Activated CD8-positive, alpha-beta memory T cell treated with anti-CD3 and anti-CD28 coated beads, Interleukin-2, amount 10 ng/mL, durations not matched to agents 7 days and 5 days (primary cell): ENCODE results near the gene PHPT1. TPM values are rescaled to one million over a fixed set of nuclear protein-coding genes. Genes with fewer than 3 reads are reported as not detected.
"Not testable (repeated sequence)": the region's sequence is repeated elsewhere in the genome, so short reads cannot be mapped to it uniquely, and the experiment has no call there.

Source experiments
- ATAC-seq: fragments of 150-1000 bp; cut with Tn5 transposase; one replicate; pipeline ENCODE4 v1.10.0; 2021; ENCODE audit warnings: moderate library complexity
- CTCF ChIA-PET: fragments of 350-600 bp; sonication (Branson Sonifier 250); formaldehyde crosslinking; loops from one replicate; lab custom pipeline; 2021; ENCODE audit warnings: antibody characterized with exemption; lab: Charles Lee
- DNase-seq: peaks from one replicate; pipeline ENCODE4 v3.0.0-alpha.2; 2020
- H3K27ac Mint-ChIP-seq: one replicate; pipeline ENCODE4 v1.8.0; 2021; ENCODE audit warnings: mild to moderate bottlenecking, mixed read lengths
- H3K27me3 Mint-ChIP-seq: one replicate; pipeline ENCODE4 v1.8.0; 2021; ENCODE audit warnings: mixed read lengths
- H3K36me3 Mint-ChIP-seq: one replicate; pipeline ENCODE4 v1.8.0; 2021; ENCODE audit warnings: mild to moderate bottlenecking, mixed read lengths
- H3K4me1 Mint-ChIP-seq: one replicate; pipeline ENCODE4 v1.8.0; 2021; ENCODE audit warnings: mixed read lengths
- H3K4me3 Mint-ChIP-seq: one replicate; pipeline ENCODE4 v1.8.0; 2021; ENCODE audit warnings: mild to moderate bottlenecking, moderate library complexity, mixed read lengths
- H3K9me3 Mint-ChIP-seq: one replicate; pipeline ENCODE4 v1.8.0; 2022; ENCODE audit warnings: low read depth, mixed read lengths
- total RNA-seq, 2 experiments: library from RNA; stranded (reverse); gene quantifications; one replicate each; pipeline ENCODE4 v1.2.3, GENCODE V29; 2021

PHPT1 gene
- total RNA-seq = 100 to 1,000 TPM in 1 of 2 experiments, 10 to 100 TPM in 1; 96.8 to 116 TPM

DNA sequence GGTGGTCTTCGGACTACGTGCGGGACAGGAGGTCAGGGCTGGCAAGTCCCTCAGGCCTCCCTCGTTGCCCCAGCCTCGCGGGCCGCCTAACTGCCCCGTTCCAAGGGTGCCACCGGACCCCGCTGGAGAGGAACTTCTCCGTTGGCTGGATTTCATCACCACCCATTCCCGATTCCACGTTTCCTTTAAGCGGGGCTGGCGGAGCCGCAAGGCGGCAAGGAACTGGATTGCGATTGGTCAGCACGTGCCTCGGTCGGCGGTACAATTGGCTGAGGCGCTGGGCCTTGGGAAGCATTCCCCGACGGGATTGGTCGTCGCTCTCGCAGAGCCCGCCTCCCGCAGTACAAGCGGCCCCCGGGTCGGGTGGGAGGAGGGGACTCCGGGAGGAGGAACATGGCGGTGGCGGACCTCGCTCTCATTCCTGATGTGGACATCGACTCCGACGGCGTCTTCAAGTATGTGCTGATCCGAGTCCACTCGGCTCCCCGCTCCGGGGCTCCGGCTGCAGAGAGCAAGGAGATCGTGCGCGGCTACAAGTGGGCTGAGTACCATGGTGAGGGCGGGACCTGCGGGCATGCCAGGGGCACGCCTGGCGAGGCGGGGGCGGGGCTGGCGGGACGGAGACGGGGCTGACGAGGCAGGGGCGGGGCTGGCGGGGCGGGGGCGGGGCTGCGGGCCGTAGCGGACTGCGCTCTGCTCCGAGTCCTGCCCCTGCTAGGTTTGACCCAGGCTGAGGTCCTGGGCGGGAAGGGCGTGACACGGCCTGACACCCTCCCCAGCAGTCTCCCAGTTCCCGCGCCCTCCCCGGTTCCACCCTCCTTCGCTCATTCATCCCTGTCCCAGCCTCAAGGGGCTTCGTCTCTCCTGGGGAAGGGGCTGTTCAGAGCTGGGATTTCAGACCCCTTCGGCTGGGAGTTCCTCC lies at the start of gene PHPT1:
Gene PHPT1, plus strand, starts transcription at position 372 of the 922 bp plus-strand sequence. Its CDS starts 22 bp downstream, at position 394.
- DNase-seq (peak; percentile 98), ATAC-seq (peak; percentile 93)
- Mint-ChIP-seq H3K4me3 (peak within 1 kb of the TSS; percentile 88), H3K27ac (peak within 1 kb of the TSS; percentile 92), H3K36me3 (peaks cover 3% of the 10 kb centered on the region), H3K9me3 (no peaks in the 10 kb centered on the region), H3K27me3 (peaks cover 20% of the 10 kb centered on the region), H3K4me1 (peaks cover 16% of the 10 kb centered on the region)
- CTCF ChIA-PET = interaction anchor here (1.0 to 1.7 kb wide), 3 partner anchors 36 to 186 kb away, joined by 3 to 10 read pairs (median 4); partner anchors contain the start of gene ABCA2

DNA sequence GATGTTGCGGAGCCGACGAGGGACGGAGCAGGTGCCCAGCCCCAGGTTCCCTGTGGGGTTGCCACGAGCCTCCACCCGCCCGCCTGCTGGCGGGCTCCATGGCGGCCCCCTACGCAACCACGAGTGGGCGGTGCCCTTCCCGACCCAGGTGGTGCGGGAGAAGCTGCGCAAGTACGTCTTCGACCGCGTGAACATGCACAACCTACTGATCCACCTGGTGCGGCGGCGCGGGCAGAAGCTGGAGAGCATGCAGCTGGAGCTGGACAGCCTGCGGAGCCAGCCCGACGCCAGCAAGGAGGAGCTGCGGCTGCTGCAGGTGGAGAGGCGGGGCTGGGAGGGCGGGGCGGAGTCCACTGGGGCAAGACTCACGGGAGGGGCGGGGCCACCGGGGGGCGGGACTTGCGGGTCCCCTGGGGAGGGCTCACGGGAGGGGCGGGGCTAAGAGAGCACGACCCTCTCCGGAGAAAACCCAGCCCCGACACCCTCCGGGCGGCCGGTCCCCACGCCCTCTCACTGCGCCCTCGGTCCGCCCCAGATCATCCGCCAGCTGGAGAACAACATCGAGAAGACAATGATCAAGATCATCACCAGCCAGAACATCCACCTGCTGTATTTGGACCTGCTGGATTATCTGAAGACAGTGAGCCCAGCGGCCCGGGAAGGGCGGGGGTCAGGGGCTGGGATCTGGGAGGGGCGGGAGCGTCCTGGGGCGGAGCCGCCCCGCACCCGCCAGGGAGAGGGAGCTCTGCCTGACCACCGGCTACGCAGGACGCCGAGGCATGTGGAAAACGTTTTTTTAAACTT lies 49.2 kb upstream of the PHPT1 start:
- ATAC-seq = peak; percentile 82
- peaks cover 27% of the 10 kb centered on the region for H3K27me3 Mint-ChIP-seq

DNA sequence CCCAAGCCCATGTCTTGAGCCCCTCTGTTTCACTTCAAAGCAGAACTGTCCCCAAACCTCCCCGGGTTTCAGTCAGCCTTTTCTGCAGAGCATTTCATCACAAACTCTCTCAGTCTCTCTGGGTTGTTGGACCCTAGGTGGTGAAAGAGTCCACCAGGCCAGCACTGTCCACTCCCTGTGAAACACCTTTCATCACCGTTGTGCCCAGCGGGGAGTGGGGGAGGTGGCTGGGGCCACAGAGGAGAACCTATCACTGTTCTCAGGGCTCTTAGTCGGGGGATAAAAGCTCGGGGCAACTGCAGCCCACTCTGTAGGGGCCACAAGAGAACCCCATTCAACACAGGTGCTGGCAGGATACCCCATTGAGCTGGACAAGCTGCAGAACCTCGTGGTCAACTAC lies 46.9 kb upstream of the PHPT1 start:
- peaks cover 14% of the 10 kb centered on the region for H3K27me3 Mint-ChIP-seq
- no peak for DNase-seq
- CTCF ChIA-PET = interaction anchor here (1.4 to 3.2 kb wide), 3 partner anchors 10 to 227 kb away, joined by 3 to 16 read pairs (median 8); partner anchors contain the start of gene TRAF2
- no peak overlapping the region for H3K4me3 Mint-ChIP-seq
- peaks cover 3% of the 10 kb centered on the region for H3K36me3 Mint-ChIP-seq
- no peak overlapping the region for H3K27ac Mint-ChIP-seq
- peaks cover 32% of the 10 kb centered on the region for H3K4me1 Mint-ChIP-seq
- no peaks in the 10 kb centered on the region for H3K9me3 Mint-ChIP-seq
- ATAC-seq = no peak

More for the DNA sequence above, 49.2 kb upstream of the PHPT1 start:
- H3K9me3 Mint-ChIP-seq = no peaks in the 10 kb centered on the region
- H3K36me3 Mint-ChIP-seq = no peaks in the 10 kb centered on the region
- H3K4me1 Mint-ChIP-seq = peaks cover 19% of the 10 kb centered on the region
- CTCF ChIA-PET = interaction anchor here (0.6 to 3.2 kb wide), 9 partner anchors 7 to 441 kb away, joined by 3 to 16 read pairs (median 5); partner anchors contain the start of genes ABCA2, AJM1, TMEM141 and TUBB4B
- DNase-seq = peak; percentile 92
- H3K27ac Mint-ChIP-seq = no peak overlapping the region
- peak overlapping the region; percentile 72 for H3K4me3 Mint-ChIP-seq

DNA sequence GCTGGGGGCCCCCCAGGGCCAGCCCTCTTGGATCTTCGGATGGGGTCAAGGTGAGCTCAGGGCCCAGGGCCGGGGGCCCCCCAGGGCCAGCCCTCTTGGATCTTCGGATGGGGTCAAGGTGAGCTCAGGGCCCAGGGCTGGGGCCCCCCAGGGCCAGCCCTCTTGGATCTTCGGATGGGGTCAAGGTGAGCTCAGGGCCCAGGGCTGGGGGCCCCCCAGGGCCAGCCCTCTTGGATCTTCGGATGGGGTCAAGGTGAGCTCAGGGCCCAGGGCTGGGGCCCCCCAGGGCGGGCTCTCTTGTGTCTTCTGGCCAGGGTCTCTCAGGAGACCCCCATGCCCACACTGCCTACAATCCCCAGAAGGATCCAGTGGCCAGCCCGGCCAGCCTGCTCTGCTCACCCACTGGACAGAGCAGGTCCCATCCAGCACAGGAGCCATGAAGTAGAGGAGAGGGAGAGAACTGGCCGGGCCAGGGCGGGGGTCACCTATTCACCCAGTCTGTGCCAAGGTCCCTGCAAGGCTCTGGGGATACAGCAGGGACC lies 46.1 kb upstream of the PHPT1 start:
- ATAC-seq, DNase-seq, H3K9me3 Mint-ChIP-seq, H3K27ac Mint-ChIP-seq, H3K4me3 Mint-ChIP-seq, H3K36me3 Mint-ChIP-seq: not testable (repeated sequence)
- Mint-ChIP-seq H3K4me1 (peaks cover 32% of the 10 kb centered on the region), H3K27me3 (peaks cover 13% of the 10 kb centered on the region)
- CTCF ChIA-PET = interaction anchor here (2.1 to 3.2 kb wide), 2 partner anchors 11 to 226 kb away, joined by 8 to 16 read pairs; no protein-coding TSS in a partner anchor

DNA sequence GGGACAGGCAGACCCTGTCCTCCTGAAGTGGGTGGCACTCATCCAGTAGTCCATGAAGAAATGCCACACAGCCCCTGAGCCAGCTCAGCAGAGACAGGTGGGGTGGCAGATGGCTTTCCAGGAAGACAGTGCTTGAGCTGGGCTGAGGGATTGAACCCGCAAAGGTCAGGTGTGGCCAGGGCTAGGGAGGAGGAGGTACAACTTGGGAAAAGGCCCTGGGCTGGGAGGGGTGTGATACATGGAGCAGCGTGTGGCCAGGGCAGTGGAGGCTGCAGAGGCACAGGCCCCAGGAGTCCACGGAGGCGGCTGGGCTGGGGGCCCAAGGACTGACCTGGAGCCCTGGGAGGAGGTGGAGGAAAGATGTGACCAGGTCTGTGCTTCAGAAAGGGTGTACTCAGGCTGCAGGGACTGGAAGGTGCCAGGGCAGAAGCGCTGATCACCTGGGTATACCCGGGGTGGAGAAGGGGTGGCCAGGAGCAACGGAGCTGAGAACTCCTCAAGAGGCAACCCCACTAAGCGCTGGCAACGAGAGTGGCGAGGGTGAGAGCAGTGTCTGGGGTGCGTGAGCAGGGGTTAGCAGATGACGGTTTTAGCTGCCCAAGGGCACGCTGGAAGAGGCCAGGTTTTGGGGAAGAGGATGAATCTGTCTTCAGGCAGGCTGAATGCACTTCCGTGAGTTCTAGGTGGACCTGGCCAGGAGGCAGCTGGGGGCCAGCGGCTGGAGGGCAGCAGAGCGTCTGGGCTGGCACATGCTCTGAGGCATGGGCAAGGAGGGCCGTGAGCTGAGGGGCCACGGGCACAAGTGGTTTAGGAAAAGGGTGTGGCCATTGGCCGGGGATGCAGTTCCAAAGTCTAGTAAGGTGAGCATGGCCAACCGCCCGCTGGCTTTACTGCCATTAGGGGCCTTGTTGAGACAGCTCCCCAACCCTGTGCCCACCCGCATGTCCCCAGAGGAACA lies 45.4 kb upstream of the PHPT1 start:
- no peak for ATAC-seq
- H3K9me3 Mint-ChIP-seq = no peaks in the 10 kb centered on the region
- DNase-seq = no peak
- CTCF ChIA-PET = interaction anchor here (1.1 to 2.1 kb wide), 3 partner anchors 12 to 225 kb away, joined by 3 to 8 read pairs (median 4); partner anchors contain the start of gene AJM1
- H3K4me3 Mint-ChIP-seq = no peak overlapping the region
- H3K27me3 Mint-ChIP-seq = peaks cover 13% of the 10 kb centered on the region
- H3K36me3 Mint-ChIP-seq = peaks cover 4% of the 10 kb centered on the region
- no peak overlapping the region for H3K27ac Mint-ChIP-seq
- H3K4me1 Mint-ChIP-seq = peaks cover 33% of the 10 kb centered on the region

DNA sequence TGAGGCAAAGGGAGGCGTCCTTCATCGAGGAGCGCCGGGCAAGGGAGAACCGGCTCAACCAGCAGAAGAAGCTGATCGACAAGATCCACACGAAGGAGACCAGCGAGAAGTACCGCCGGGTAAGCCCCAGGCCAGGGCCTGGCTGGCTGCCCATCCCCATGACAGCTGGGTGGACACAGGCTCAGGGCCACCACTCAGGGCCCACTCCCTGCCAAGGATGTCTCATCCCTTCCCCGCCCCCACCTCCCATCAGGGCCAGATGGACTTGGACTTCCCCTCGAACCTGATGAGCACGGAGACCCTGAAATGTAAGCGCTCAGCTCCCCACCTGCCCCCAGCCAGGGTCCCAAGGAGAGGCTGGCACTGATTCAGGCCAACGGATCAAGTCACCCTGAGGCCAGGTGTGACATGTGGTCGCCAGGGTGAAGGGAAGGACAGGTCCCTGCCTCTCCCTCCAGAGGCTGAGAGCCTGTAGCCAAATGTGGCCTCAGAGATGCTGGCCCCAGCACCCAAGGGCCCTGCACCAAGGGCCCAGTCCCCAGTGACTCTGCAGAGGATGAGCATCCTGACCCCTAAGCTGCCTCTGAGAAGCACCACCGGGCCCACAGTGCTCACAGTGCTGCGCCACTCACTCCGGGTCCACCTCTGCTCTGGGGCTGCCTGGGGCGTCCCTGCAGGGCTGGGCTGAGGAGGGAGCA lies 44.6 kb upstream of the PHPT1 start:
- CTCF ChIA-PET = interaction anchor here (1.1 to 2.1 kb wide), 3 partner anchors 12 to 225 kb away, joined by 3 to 8 read pairs (median 4); partner anchors contain the start of gene AJM1
- ATAC-seq = no peak
- no peak overlapping the region for H3K4me3 Mint-ChIP-seq
- DNase-seq = no peak
- H3K27ac Mint-ChIP-seq = no peak overlapping the region
- peaks cover 13% of the 10 kb centered on the region for H3K27me3 Mint-ChIP-seq
- peaks cover 10% of the 10 kb centered on the region for H3K36me3 Mint-ChIP-seq
- peaks cover 42% of the 10 kb centered on the region for H3K4me1 Mint-ChIP-seq
- H3K9me3 Mint-ChIP-seq = no peaks in the 10 kb centered on the region

DNA sequence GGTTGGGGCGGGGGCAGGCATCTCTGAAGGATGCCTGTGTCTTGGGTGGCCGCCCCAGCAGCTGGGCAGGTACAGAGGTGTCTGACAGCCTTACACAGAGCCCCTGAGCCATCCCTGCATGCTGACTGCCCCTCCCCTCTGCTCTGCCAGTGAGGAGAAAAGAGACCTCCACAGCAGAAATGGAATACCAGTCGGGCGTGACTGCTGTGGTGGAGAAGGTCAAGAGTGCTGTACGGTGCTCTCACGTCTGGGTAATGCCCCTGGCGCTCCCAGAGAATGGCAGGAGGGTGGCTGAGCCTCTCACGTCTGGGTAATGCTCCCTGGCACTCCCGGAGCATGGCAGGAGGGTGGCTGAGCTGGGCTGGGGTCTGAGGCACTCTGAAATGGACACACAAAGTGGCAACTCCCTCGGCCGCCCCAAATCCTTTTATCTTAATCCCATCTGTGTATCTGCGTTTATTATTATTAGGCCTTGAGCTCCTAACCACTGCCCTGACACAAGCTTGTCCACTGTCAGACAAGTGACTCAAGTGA lies 43.9 kb upstream of the PHPT1 start:
- Mint-ChIP-seq H3K36me3 (peaks cover 15% of the 10 kb centered on the region), H3K27ac (no peak overlapping the region), H3K9me3 (no peaks in the 10 kb centered on the region), H3K27me3 (peaks cover 13% of the 10 kb centered on the region), H3K4me3 (peak overlapping the region; percentile 11), H3K4me1 (peaks cover 45% of the 10 kb centered on the region)
- DNase-seq (no peak), ATAC-seq (no peak)
- CTCF ChIA-PET = interaction anchor here (0.9 to 2.8 kb wide), 5 partner anchors 12 to 259 kb away, joined by 3 to 24 read pairs (median 3); partner anchors contain the start of gene AJM1

DNA sequence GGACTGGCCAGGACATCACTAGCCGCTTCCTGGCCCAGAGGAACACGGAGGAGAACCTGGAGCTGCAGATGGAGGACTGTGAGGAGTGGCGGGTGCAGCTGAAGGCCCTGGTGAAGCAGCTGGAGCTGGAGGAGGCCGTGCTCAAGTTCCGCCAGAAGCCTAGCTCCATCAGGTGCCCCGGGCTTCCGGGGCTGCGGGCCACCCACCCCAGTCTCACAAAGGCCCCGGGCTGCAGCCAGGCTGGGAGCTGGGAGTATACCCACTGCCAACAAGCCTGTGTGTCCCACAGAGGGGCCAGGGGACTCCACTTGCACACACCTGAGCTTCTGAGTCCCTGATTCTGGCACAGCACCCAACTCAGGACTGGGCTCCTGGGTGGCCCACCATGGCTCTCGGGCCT lies 43.1 kb upstream of the PHPT1 start:
- Mint-ChIP-seq H3K36me3 (peaks cover 18% of the 10 kb centered on the region), H3K27me3 (peaks cover 8% of the 10 kb centered on the region), H3K27ac (peak overlapping the region; percentile 15), H3K4me3 (peak overlapping the region; percentile 82), H3K4me1 (peaks cover 41% of the 10 kb centered on the region), H3K9me3 (no peaks in the 10 kb centered on the region)
- CTCF ChIA-PET = interaction anchor here (0.9 to 4.2 kb wide), 9 partner anchors 9 to 258 kb away, joined by 3 to 28 read pairs (median 4); partner anchors contain the start of gene AJM1
- DNase-seq (no peak), ATAC-seq (no peak)

DNA sequence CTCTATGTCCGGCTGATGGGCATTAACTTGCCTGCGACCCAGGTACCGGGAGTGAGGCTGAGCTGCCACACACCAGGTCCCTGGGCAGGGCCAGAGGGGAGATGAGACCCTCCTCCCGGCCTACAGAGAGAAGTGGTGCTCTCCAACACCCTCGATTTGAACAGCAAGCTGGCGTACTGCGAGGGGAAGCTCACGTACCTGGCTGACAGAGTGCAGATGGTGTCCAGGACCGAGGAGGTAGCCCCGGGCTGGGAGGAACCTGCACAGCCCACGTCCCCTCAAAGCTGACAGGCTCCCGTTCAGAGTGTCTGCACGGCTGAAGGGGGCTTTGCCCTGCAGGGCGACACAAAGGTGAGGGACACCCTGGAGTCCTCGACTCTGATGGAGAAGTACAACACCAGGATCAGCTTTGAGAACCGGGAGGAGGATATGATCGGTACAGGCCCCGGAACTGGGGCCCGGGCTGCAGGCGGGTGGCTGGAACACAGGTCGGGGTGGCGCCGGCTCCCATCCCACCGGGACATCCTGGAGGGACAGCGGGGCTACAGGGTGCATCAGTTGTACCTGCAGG lies 42.5 kb upstream of the PHPT1 start:
- no peak for DNase-seq
- Mint-ChIP-seq H3K4me1 (peaks cover 40% of the 10 kb centered on the region), H3K36me3 (peaks cover 18% of the 10 kb centered on the region), H3K4me3 (peak overlapping the region; percentile 82), H3K27me3 (peaks cover 7% of the 10 kb centered on the region), H3K27ac (peak overlapping the region; percentile 79), H3K9me3 (no peaks in the 10 kb centered on the region)
- no peak for ATAC-seq
- CTCF ChIA-PET = interaction anchor here (1.1 to 4.2 kb wide), 11 partner anchors 9 to 261 kb away, joined by 3 to 28 read pairs (median 5); partner anchors contain the start of gene AJM1

DNA sequence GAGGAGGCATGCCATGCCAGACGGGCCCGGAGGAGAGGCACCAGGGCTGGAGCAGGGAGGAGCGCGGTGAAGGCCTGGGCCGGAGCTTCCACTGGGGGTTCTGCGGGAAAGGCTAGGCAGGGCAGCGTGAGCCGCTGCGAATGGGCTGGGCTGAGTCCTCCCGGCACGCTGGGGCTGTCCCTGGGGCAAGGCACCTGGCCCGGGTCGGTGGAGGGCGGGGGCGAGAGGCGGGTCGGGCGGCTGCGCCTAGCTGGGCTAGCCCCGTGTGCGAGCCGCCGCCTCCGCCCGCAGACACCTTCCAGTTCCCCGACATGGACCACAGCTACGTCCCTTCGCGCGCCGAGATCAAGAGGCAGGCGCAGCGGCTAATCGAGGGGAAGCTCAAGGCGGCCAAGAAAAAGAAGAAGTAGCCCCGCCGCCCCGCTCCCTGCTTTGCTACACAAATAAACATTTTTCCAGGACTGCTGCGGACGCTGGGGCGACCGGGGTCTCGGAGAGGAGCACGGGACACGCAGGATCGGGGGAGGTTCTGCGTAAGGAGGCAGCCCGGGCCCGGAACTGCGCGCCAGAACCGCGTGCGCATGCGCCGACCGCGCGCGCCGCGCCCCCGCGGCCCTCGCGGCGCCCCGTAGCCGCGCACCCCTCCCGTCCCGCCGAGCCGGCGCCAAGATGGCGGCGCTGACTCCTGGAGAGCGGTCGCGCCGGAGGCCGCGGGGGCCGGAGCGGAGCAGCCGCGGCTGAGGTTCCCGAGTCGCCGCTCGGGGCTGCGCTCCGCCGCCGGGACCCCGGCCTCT lies 41.7 kb upstream of the PHPT1 start, which contains the start of gene RABL6:
Gene RABL6, plus strand, starts transcription at position 668 of the 794 bp plus-strand sequence. CDS start 249 bp downstream, outside the sequence.
- CTCF ChIA-PET = interaction anchor here (1.1 to 4.2 kb wide), 11 partner anchors 8 to 261 kb away, joined by 3 to 28 read pairs (median 5); partner anchors contain the start of gene AJM1
- Mint-ChIP-seq H3K27ac (peak within 1 kb of the TSS; percentile 79), H3K4me1 (peaks cover 42% of the 10 kb centered on the region), H3K27me3 (no peaks in the 10 kb centered on the region), H3K4me3 (peak within 1 kb of the TSS; percentile 82), H3K36me3 (peaks cover 18% of the 10 kb centered on the region), H3K9me3 (no peaks in the 10 kb centered on the region)
- DNase-seq (peak; percentile 83), ATAC-seq (peak; percentile 91)
